NB4 (cell line): ENCODE measurements around the gene PC.

ENCODE experiments used
- DNase-seq: peaks from one replicate; pipeline ENCODE4 v3.0.0; 2010; ENCODE audit warnings: low read depth
- H3K4me3 ChIP-seq: one replicate; pipeline ENCODE4 v1.5.1; 2011; ENCODE audit warnings: mild to moderate bottlenecking, low read depth, low read length, moderate library complexity
- MAX ChIP-seq: IDR thresholded peaks from 2 replicates; pipeline ENCODE4 v1.6.1; 2011; ENCODE audit warnings: low read depth, low read length
- MYC ChIP-seq: IDR thresholded peaks from 2 replicates; pipeline ENCODE4 v1.6.1; 2011; ENCODE audit warnings: low read depth, low read length
- POLR2A ChIP-seq: IDR thresholded peaks from 2 replicates; pipeline ENCODE4 v1.6.1; 2011; ENCODE audit warnings: mild to moderate bottlenecking; ENCODE audit not compliant: insufficient read length; ENCODE audit errors: extremely low read depth
- TF ChIP-seq, protein P1 (sequence below): IDR thresholded peaks from one replicate; pipeline ENCODE4 v1.5.1; 2012; ENCODE audit warnings: low read depth, low read length

PC gene

GRCh38 chr11:66879000-66879399, 79.2 kb downstream of the PC start:
- no peak for TF ChIP-seq MYC
- TF ChIP-seq, protein P1, sequence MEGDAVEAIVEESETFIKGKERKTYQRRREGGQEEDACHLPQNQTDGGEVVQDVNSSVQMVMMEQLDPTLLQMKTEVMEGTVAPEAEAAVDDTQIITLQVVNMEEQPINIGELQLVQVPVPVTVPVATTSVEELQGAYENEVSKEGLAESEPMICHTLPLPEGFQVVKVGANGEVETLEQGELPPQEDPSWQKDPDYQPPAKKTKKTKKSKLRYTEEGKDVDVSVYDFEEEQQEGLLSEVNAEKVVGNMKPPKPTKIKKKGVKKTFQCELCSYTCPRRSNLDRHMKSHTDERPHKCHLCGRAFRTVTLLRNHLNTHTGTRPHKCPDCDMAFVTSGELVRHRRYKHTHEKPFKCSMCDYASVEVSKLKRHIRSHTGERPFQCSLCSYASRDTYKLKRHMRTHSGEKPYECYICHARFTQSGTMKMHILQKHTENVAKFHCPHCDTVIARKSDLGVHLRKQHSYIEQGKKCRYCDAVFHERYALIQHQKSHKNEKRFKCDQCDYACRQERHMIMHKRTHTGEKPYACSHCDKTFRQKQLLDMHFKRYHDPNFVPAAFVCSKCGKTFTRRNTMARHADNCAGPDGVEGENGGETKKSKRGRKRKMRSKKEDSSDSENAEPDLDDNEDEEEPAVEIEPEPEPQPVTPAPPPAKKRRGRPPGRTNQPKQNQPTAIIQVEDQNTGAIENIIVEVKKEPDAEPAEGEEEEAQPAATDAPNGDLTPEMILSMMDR, result no peak
- TF ChIP-seq MAX, result no peak
- TF ChIP-seq POLR2A, result no peak
- no peak for DNase-seq
- no peak overlapping the region for H3K4me3 ChIP-seq

- DNase-seq, result no peak
- TF ChIP-seq, protein P1, result no peak
- no peak for TF ChIP-seq POLR2A
- no peak for TF ChIP-seq MYC
- TF ChIP-seq MAX, result no peak
- H3K4me3 ChIP-seq, result no peak overlapping the region
Observed at GRCh38 chr11:66878474-66878873, 79.7 kb downstream of the PC start.

- TF ChIP-seq, protein P1, result no peak
- no peak for TF ChIP-seq POLR2A
- TF ChIP-seq MYC, result no peak
- no peak for TF ChIP-seq MAX
- DNase-seq, result no peak
Observed at GRCh38 chr11:66877588-66878385, 80.4 kb downstream of the PC start.

DNA sequence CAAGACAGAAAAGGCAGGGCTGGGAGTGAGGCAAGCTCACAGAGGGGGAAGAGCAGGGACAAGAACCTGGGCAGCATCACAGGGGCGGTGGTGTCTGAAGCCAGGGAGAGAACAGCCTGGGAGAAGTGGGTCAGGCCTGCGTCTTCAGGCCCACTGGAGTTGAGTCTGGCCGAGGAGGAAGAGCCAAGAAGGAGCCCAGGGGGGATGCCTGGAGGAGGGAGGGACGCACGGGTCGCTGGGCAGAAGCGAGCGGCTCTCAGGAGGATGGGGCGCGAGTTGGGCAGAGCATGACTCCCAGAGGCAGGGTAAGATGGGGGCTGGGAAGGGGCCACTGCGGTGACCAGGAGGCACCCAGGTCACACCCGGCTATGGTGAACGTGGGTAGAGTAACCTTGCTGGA, 82.8 kb downstream of the PC start:
- no peak overlapping the region for H3K4me3 ChIP-seq
- TF ChIP-seq, protein P1, result no peak
- TF ChIP-seq POLR2A, result no peak
- no peak for TF ChIP-seq MYC
- no peak for TF ChIP-seq MAX
- DNase-seq, result no peak

More at GRCh38 chr11:66877588-66878385, 80.4 kb downstream of the PC start:
- H3K4me3 ChIP-seq, result no peak overlapping the region

DNA sequence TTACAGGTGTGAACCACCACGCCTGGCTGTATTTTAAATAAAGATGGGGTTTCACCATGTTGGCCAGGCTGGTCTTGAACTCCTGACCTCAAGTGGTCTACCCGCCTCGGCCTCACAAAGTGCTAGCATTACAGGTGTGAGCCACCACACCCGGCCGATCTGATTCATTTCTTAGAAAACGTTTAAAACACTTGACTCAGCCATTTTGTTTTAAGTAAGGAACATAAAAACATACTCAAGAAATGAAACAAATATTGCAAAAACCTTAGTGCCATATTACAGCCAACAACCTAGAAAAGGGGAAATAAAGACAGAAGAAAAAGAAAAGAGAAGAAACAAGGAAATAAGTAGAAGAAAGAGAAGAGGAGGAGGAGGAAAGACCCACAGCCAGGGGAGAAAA, 84.0 kb downstream of the PC start:
- no peak for DNase-seq
- no peak for TF ChIP-seq MYC
- TF ChIP-seq POLR2A, result no peak
- TF ChIP-seq MAX, result no peak
- TF ChIP-seq, protein P1, result no peak
- H3K4me3 ChIP-seq, result no peak overlapping the region
